HCT116 (cell line): ENCODE measurements around the gene MYCBP2. TPM values are rescaled to one million over a fixed set of nuclear protein-coding genes. Genes with fewer than 3 reads are reported as not detected.

Experiments used
- ATAC-seq: fragments of 200-7000 bp; cut with Tn5 transposase; 2 replicates; pipeline ENCODE4 v1.9.1; 2020; ENCODE audit warnings: mild to moderate bottlenecking, moderate library complexity
- BruUV-seq: library from RNA; stranded (reverse); fragments of 400-500 nt; replicated peaks from 2 replicates; lab custom pipeline; 2021; lab: Mats Ljungman, UMichigan
- CTCF ChIA-PET: fragments of 300-600 bp; sonication (Branson Sonifier 250); formaldehyde crosslinking; loops from one replicate; lab custom pipeline; 2021; ENCODE audit warnings: antibody characterized with exemption; lab: Charles Lee
- POLR2A ChIA-PET: fragments of 300-600, 350-600 bp; sonication (Branson Sonifier 250); formaldehyde crosslinking; loops from one replicate; lab custom pipeline; 2021; ENCODE audit warnings: antibody characterized with exemption; lab: Charles Lee
- RAD21 ChIA-PET, 2 experiments: fragments of 300-600 bp; sonication (Branson Sonifier 250); formaldehyde crosslinking; loops; one replicate each; lab custom pipeline; 2023; ENCODE audit warnings: low total read pairs in 2 of 2; ENCODE audit not compliant: uncharacterized antibody in 2 of 2, unreplicated experiment in 2 of 2, low non-redundant PET in 1 of 2; lab: Charles Lee
- DNase-seq: peaks from one replicate; pipeline ENCODE4 v3.0.0-alpha.2; 2010; ENCODE audit warnings: low read depth, low spot score
- H2AFZ ChIP-seq: fragments of 200-600 bp; shearing (Covaris generic), sonication (generic); 2 replicates; pipeline ENCODE4 v1.6.1; 2017; ENCODE audit warnings: low read depth, mixed run types, mixed read lengths, antibody characterized with exemption, low read length; ENCODE audit not compliant: poor library complexity, severe bottlenecking
- H3K27ac ChIP-seq: 2 replicates; pipeline ENCODE4 v1.5.1; 2012; ENCODE audit warnings: low read depth, low read length
- H3K27me3 ChIP-seq: fragments of 200-600 bp; sonication (generic); 2 replicates; pipeline ENCODE4 v1.6.1; 2016; ENCODE audit warnings: mixed run types, low read length, mixed read lengths; ENCODE audit not compliant: insufficient read depth
- H3K36me3 ChIP-seq, 2 experiments: fragments of 200-500 bp in 1 of 2; fragments of 200-600 bp in 1 of 2; sonication (Bioruptor generic) in 1 of 2; sonication (generic) in 1 of 2; 2 replicates each; pipeline versions ENCODE4 v1.5.1 to v1.6.1; 2014 to 2016; ENCODE audit warnings: low read length in 2 of 2, inconsistent platforms in 1 of 2, mixed read lengths in 1 of 2, mixed run types in 1 of 2; ENCODE audit not compliant: insufficient read depth in 2 of 2, control insufficient read depth in 1 of 2
- H3K4me1 ChIP-seq, 2 experiments: fragments of 200-600 bp in 1 of 2; sonication (generic) in 1 of 2; 2 replicates each; pipeline versions ENCODE4 v1.5.1 to v1.6.1; 2012 to 2017; ENCODE audit warnings: low read length in 2 of 2, inconsistent platforms in 1 of 2, mild to moderate bottlenecking in 1 of 2, mixed read lengths in 1 of 2, mixed run types in 1 of 2, moderate library complexity in 1 of 2; ENCODE audit not compliant: insufficient read depth in 2 of 2, control insufficient read depth in 1 of 2
- H3K4me2 ChIP-seq: fragments of 200-600 bp; sonication (generic); 2 replicates; pipeline ENCODE4 v1.6.1; 2017; ENCODE audit warnings: mixed run types, low read length, mixed read lengths
- H3K4me3 ChIP-seq, 2 experiments: fragments of 200-600 bp in 1 of 2; sonication (generic) in 1 of 2; replicated peaks in 1 of 2; 2 replicates each; pipeline ENCODE4 v1.5.1; 2011 to 2016; ENCODE audit warnings: low read length in 2 of 2, control low read depth in 1 of 2, low read depth in 1 of 2, mild to moderate bottlenecking in 1 of 2, mixed read lengths in 1 of 2, mixed run types in 1 of 2
- H3K79me2 ChIP-seq: fragments of 200-600 bp; sonication (generic); 2 replicates; pipeline ENCODE4 v1.6.1; 2017; ENCODE audit warnings: mild to moderate bottlenecking, mixed run types, low read length, moderate library complexity, mixed read lengths; ENCODE audit not compliant: insufficient read depth
- H3K9ac ChIP-seq: fragments of 200-600 bp; sonication (generic); 2 replicates; pipeline ENCODE4 v1.6.1; 2016; ENCODE audit warnings: low read length, mixed read lengths
- H3K9me2 ChIP-seq: fragments of 200-600 bp; sonication (generic), shearing (Covaris generic); 2 replicates; pipeline ENCODE4 v1.6.1; 2017; ENCODE audit warnings: mixed run types, mild to moderate bottlenecking, moderate library complexity; ENCODE audit not compliant: insufficient read depth
- H3K9me3 ChIP-seq, 2 experiments: fragments of 200-500 bp in 1 of 2; fragments of 200-600 bp in 1 of 2; sonication (Bioruptor generic) in 1 of 2; sonication (generic) in 1 of 2; 2 replicates each; pipeline ENCODE4 v1.6.1; 2014 to 2017; ENCODE audit warnings: low read length in 2 of 2, mixed read lengths in 2 of 2, inconsistent platforms in 1 of 2, low read depth in 1 of 2, mild to moderate bottlenecking in 1 of 2, mixed run types in 1 of 2, moderate library complexity in 1 of 2; ENCODE audit not compliant: control insufficient read depth in 1 of 2, insufficient read depth in 1 of 2
- H4K20me1 ChIP-seq: fragments of 200-600 bp; sonication (generic), shearing (Covaris generic); 2 replicates; pipeline ENCODE4 v1.6.1; 2017; ENCODE audit warnings: mixed run types, mild to moderate bottlenecking, moderate library complexity; ENCODE audit not compliant: insufficient read depth
- CEBPB ChIP-seq: IDR thresholded peaks from 2 replicates; pipeline ENCODE4 v1.6.1; 2012; ENCODE audit warnings: low read depth
- EGR1 ChIP-seq: IDR thresholded peaks from 2 replicates; pipeline ENCODE4 v1.6.1; 2012; ENCODE audit warnings: low read depth
- ELF1 ChIP-seq: IDR thresholded peaks from 2 replicates; pipeline ENCODE4 v1.6.1; 2012; ENCODE audit warnings: low read depth, borderline replicate concordance
- EZH2 ChIP-seq: fragments of 200-600 bp; sonication (generic); IDR thresholded peaks from 2 replicates; pipeline ENCODE4 v1.6.1; 2017; ENCODE audit warnings: antibody characterized with exemption, mixed run types
- EZH2phosphoT487 ChIP-seq: fragments of 200-600 bp; IDR thresholded peaks from 2 replicates; pipeline ENCODE4 v1.6.1; 2018; ENCODE audit warnings: antibody characterized with exemption, borderline replicate concordance
- FOSL1 ChIP-seq: IDR thresholded peaks from 2 replicates; pipeline ENCODE4 v1.6.1; 2012; ENCODE audit warnings: low read depth
- POLR2A ChIP-seq: IDR thresholded peaks from 2 replicates; pipeline ENCODE4 v1.7.0; 2011; ENCODE audit warnings: borderline replicate concordance; ENCODE audit not compliant: insufficient read depth, insufficient read length; ENCODE audit errors: extremely low read depth
- POLR2AphosphoS5 ChIP-seq: IDR thresholded peaks from 2 replicates; pipeline ENCODE4 v1.6.1; 2011; ENCODE audit warnings: mild to moderate bottlenecking, low read depth, low read length, moderate library complexity
- SIN3A ChIP-seq: IDR thresholded peaks from 2 replicates; pipeline ENCODE4 v1.6.1; 2012; ENCODE audit warnings: low read depth
- SP1 ChIP-seq: IDR thresholded peaks from 2 replicates; pipeline ENCODE4 v1.6.1; 2012; ENCODE audit warnings: low read depth
- SRF ChIP-seq: IDR thresholded peaks from 2 replicates; pipeline ENCODE4 v1.6.1; 2012; ENCODE audit warnings: low read depth
- YY1 ChIP-seq: IDR thresholded peaks from 2 replicates; pipeline ENCODE4 v1.6.1; 2011; ENCODE audit warnings: low read length, low read depth, moderate library complexity, mild to moderate bottlenecking; ENCODE audit not compliant: insufficient replicate concordance; ENCODE audit errors: extremely low read depth
- ZFX ChIP-seq: fragments of 450-650 bp; IDR thresholded peaks from 2 replicates; pipeline ENCODE4 v1.6.1; 2017
- ZNF274 ChIP-seq: fragments of 200-500 bp; sonication (Bioruptor generic); IDR thresholded peaks from 2 replicates; pipeline ENCODE4 v1.6.1; 2014; ENCODE audit warnings: mild to moderate bottlenecking, low read depth, low read length, inconsistent platforms
- intact Hi-C: fragments of 100-400 bp; cut with micrococcal nuclease; formaldehyde crosslinking; loops from 2 replicates; pipeline ENCODE4 v1.10.0; 2022
- total RNA-seq: library from RNA; stranded (reverse); gene quantifications from one replicate; pipeline ENCODE4 v1.2.1, GENCODE V29; 2021; ENCODE audit not compliant: unreplicated experiment
- TF ChIP-seq, protein P1 (sequence below): IDR thresholded peaks from 2 replicates; pipeline ENCODE4 v1.6.1; 2012
- TF ChIP-seq, protein P2 (sequence below), 3 experiments: fragments of 200-600 bp in 1 of 3; sonication (generic) in 1 of 3; IDR thresholded peaks in 2 of 3; conservative IDR thresholded peaks in 1 of 3; 2 replicates each; pipeline ENCODE4 v1.5.1; 2012 to 2017; ENCODE audit warnings: low read depth in 2 of 3, low read length in 2 of 3, antibody characterized with exemption in 1 of 3, borderline replicate concordance in 1 of 3, control low read depth in 1 of 3, mild to moderate bottlenecking in 1 of 3, mixed read lengths in 1 of 3, mixed run types in 1 of 3, moderate library complexity in 1 of 3; ENCODE audit not compliant: insufficient read depth in 1 of 3
- TF ChIP-seq, protein P3 (sequence below): IDR thresholded peaks from 2 replicates; pipeline ENCODE4 v1.6.1; 2011; ENCODE audit warnings: mild to moderate bottlenecking, low read length, moderate library complexity; ENCODE audit not compliant: insufficient replicate concordance; ENCODE audit errors: extremely low read depth

The MYCBP2 gene
- total RNA-seq, 1 experiment from 2014 or later = 48.5 TPM

DNA sequence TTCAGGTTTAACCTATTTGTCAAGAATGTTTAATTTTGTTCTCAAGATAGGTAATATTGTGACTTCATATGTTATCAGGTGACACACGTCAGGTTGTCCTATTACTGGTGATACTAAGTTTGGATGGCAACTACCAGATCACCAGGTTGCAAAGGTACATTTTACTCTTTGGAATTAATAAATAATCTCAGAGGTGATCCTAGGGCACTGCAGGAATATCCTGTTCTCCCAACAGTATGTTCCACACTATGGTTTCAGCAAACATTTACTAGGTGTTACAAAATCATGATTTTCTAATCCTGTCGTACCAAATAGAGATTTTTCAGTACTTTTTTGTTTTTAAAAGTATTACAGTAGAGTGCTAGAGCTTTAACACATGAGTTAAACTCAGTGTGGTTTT lies 29.3 kb upstream of the MYCBP2 start:
- intact Hi-C loops = no loop called here
- no peaks in the 10 kb centered on the region for H3K79me2 ChIP-seq
- no peak overlapping the region for H3K27ac ChIP-seq
- H3K27me3 ChIP-seq = no peaks in the 10 kb centered on the region; the same call in 1 of the 2 replicates
- no TSS peak for BruUV-seq
- H3K4me2 ChIP-seq = no peak overlapping the region
- RAD21 ChIA-PET = no interaction called here
- H2AFZ ChIP-seq = no peak overlapping the region
- DNase-seq = no peak
- H3K9me2 ChIP-seq = no peaks in the 10 kb centered on the region
- H3K4me1 ChIP-seq = no peaks in the 10 kb centered on the region
- H3K36me3 ChIP-seq = no peaks in the 10 kb centered on the region
- no peak overlapping the region for H3K4me3 ChIP-seq
- H3K9me3 ChIP-seq = no peaks in the 10 kb centered on the region
- POLR2A ChIA-PET = no interaction called here
- H4K20me1 ChIP-seq = no peaks in the 10 kb centered on the region
- H3K9ac ChIP-seq = no peak overlapping the region
- no peak for ATAC-seq
- TF ChIP-seq, protein P1, sequence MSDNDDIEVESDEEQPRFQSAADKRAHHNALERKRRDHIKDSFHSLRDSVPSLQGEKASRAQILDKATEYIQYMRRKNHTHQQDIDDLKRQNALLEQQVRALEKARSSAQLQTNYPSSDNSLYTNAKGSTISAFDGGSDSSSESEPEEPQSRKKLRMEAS = no peak
- TF ChIP-seq ZFX (no peak), CEBPB (no peak), YY1 (no peak), EZH2phosphoT487 (no peak), EGR1 (no peak), SRF (no peak), POLR2AphosphoS5 (no peak), SIN3A (no peak), SP1 (no peak), ELF1 (no peak), POLR2A (no peak), ZNF274 (no peak), EZH2 (no peak), FOSL1 (no peak)
- TF ChIP-seq, protein P2, sequence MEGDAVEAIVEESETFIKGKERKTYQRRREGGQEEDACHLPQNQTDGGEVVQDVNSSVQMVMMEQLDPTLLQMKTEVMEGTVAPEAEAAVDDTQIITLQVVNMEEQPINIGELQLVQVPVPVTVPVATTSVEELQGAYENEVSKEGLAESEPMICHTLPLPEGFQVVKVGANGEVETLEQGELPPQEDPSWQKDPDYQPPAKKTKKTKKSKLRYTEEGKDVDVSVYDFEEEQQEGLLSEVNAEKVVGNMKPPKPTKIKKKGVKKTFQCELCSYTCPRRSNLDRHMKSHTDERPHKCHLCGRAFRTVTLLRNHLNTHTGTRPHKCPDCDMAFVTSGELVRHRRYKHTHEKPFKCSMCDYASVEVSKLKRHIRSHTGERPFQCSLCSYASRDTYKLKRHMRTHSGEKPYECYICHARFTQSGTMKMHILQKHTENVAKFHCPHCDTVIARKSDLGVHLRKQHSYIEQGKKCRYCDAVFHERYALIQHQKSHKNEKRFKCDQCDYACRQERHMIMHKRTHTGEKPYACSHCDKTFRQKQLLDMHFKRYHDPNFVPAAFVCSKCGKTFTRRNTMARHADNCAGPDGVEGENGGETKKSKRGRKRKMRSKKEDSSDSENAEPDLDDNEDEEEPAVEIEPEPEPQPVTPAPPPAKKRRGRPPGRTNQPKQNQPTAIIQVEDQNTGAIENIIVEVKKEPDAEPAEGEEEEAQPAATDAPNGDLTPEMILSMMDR (IDR thresholded peaks at IDR 0.05 in 2 of 3, conservative IDR thresholded peaks at IDR 0.05 in 1 of 3; ENCODE audit: borderline replicate concordance in 1 of 3, insufficient read depth in 1 of 3, low read depth in 2 of 3, low read length in 2 of 3) = no peak
- TF ChIP-seq, protein P3, sequence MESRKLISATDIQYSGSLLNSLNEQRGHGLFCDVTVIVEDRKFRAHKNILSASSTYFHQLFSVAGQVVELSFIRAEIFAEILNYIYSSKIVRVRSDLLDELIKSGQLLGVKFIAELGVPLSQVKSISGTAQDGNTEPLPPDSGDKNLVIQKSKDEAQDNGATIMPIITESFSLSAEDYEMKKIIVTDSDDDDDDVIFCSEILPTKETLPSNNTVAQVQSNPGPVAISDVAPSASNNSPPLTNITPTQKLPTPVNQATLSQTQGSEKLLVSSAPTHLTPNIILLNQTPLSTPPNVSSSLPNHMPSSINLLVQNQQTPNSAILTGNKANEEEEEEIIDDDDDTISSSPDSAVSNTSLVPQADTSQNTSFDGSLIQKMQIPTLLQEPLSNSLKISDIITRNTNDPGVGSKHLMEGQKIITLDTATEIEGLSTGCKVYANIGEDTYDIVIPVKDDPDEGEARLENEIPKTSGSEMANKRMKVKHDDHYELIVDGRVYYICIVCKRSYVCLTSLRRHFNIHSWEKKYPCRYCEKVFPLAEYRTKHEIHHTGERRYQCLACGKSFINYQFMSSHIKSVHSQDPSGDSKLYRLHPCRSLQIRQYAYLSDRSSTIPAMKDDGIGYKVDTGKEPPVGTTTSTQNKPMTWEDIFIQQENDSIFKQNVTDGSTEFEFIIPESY = no peak
- CTCF ChIA-PET = no interaction called here
